Spleen (tissue), 11 donors: ENCODE results near the gene PIGS. TPM values are rescaled to one million over a fixed set of nuclear protein-coding genes. Genes with fewer than 3 reads are reported as not detected.

Experiments
- DNase-seq: peaks from one replicate; pipeline ENCODE4 v3.0.0-alpha.2; 2020
- H3K27ac ChIP-seq, 8 donors: fragments of 200-600 bp; sonication (generic) in 7 of 8; 1 replicate in 4 of 8; 2 replicates in 4 of 8; pipeline versions ENCODE4 v1.5.0 to v1.8.0; 2016 to 2021; ENCODE audit warnings: inconsistent platforms in 4 of 8, mild to moderate bottlenecking in 4 of 8, moderate library complexity in 1 of 8
- H3K27me3 ChIP-seq, 7 donors: fragments of 200-600 bp; sonication (generic) in 6 of 7; replicated peaks in 1 of 7; 1 replicate in 4 of 7; 2 replicates in 3 of 7; pipeline versions ENCODE4 v1.5.0 to v1.8.0; 2016 to 2021; ENCODE audit warnings: inconsistent platforms in 3 of 7, mild to moderate bottlenecking in 1 of 7
- H3K36me3 ChIP-seq, 6 donors: fragments of 200-600 bp; sonication (generic) in 5 of 6; 1 replicate in 4 of 6; 2 replicates in 2 of 6; pipeline versions ENCODE4 v1.5.0 to v1.8.0; 2016 to 2021; ENCODE audit warnings: inconsistent platforms in 2 of 6
- H3K4me1 ChIP-seq, 6 donors: fragments of 200-600 bp; sonication (generic) in 5 of 6; 1 replicate in 3 of 6; 2 replicates in 3 of 6; pipeline versions ENCODE4 v1.5.0 to v1.8.0; 2016 to 2021; ENCODE audit warnings: inconsistent platforms in 3 of 6
- H3K4me3 ChIP-seq, 8 donors: fragments of 200-600 bp; sonication (generic) in 7 of 8; 1 replicate in 4 of 8; 2 replicates in 4 of 8; pipeline versions ENCODE4 v1.5.0 to v1.8.0; 2016 to 2021; ENCODE audit warnings: inconsistent platforms in 4 of 8, mild to moderate bottlenecking in 4 of 8, moderate library complexity in 2 of 8
- H3K9me3 ChIP-seq, 8 donors: fragments of 200-600 bp; sonication (generic) in 7 of 8; 1 replicate in 4 of 8; 2 replicates in 4 of 8; pipeline versions ENCODE4 v1.5.0 to v1.8.0; 2016 to 2021; ENCODE audit warnings: inconsistent platforms in 4 of 8
- POLR2A ChIP-seq, 3 donors: fragments of 450-650 bp; IDR thresholded peaks; one replicate each; pipeline ENCODE4 v1.5.1; 2017; ENCODE audit warnings: antibody characterized with exemption in 3 of 3, mild to moderate bottlenecking in 1 of 3
- POLR2AphosphoS5 ChIP-seq, 3 donors: sonication (generic); formaldehyde crosslinking; IDR thresholded peaks; one replicate each; pipeline ENCODE4 v1.5.1; 2017; ENCODE audit warnings: antibody characterized with exemption in 3 of 3
- WGBS, 5 donors: extraction: QIAGEN DNeasy Blood & Tissue Kit in 3 of 5; methylation state at CpG; one replicate each; pipeline versions ENCODE4 v1.1.5 to v1.1.7; 2013 to 2018; 5-methylcytosine and 5-hydroxymethylcytosine counted together
- intact Hi-C: fragments of 100-400 bp; cut with DNase I; formaldehyde crosslinking; loops from one replicate; pipeline ENCODE4 v1.15.0; 2023; ENCODE audit warnings: low total_unique reads
- polyA plus RNA-seq, 3 donors: library from polyadenylated mRNA; stranded (reverse); fragments of 200-250 nt; gene quantifications; one replicate each; pipeline ENCODE4 v1.2.1, GENCODE V29; 2013
- total RNA-seq, 7 donors: library from RNA; depleted of rRNA in 3 of 7; stranded (reverse); fragments of >200 nt in 3 of 7; fragmentation: NEBNext Ultra II Directional in 4 of 7; extraction: Animal tissue kit (Norgen Biotek cat#: 25700) in 4 of 7; gene quantifications; one replicate each; pipeline versions ENCODE4 v1.1.0 to v1.2.1, GENCODE V29; 2016 to 2021
- TF ChIP-seq, protein P1 (sequence below), 11 experiments: fragments of 200-600 bp in 7 of 11; fragments of 450-650 bp in 4 of 11; sonication (generic) in 4 of 11; IDR thresholded peaks in 8 of 11; conservative IDR thresholded peaks in 3 of 11; 1 replicate in 7 of 11; 2 replicates in 4 of 11; pipeline versions ENCODE4 v1.4.0 to v1.8.0; 2016 to 2021; ENCODE audit warnings: antibody characterized with exemption in 11 of 11, inconsistent platforms in 4 of 11, mild to moderate bottlenecking in 1 of 11
- donor health status: healthy with polysubstance abuse.
- donor health status: DM: no; HTN: no; CAD: no; lungs with moderate emphysema.
- donor health status: DM: no; HTN: no; CAD: no.
- donor health status: Bipolar disorder and iron deficiency.
- donor health status: healthy.
- donor health status: DM: no; HTN: no; CAD: no.
- donor health status: DM: yes; HTN: yes; CAD: no.

PIGS gene
- total and polyA plus RNA-seq, 10 donors, result 13.3 to 77.6 (median 50.0) TPM

DNA sequence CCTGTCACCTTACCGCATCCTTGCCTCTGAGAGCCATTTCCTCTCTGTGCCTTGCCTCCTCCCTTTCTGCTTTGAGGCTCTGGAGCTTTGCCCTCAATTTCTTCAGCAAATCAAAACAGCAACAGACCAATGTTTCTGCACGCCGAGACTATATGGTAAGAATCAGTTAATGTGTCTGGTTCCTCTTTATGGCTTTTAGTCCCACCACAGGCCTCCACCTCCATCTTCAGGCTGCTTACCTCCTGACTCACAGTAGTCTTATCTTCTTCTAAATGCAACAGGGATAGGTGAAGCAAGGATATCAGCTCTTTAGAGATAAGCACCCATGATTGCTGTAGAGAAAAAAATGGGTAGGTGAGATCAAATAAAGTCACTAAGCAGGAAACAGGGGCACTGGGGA is 14.5 kb upstream of the PIGS start:
- no peaks in the 10 kb centered on the region for H3K9me3 ChIP-seq
- DNase-seq, result no peak
- H3K27me3 ChIP-seq, result no peaks in the 10 kb centered on the region
- H3K27ac ChIP-seq, result no peak overlapping the region
- H3K4me1 ChIP-seq, result peaks cover 0 to 10% (median 0%) of the 10 kb centered on the region in 6 donors
- TF ChIP-seq, protein P1, sequence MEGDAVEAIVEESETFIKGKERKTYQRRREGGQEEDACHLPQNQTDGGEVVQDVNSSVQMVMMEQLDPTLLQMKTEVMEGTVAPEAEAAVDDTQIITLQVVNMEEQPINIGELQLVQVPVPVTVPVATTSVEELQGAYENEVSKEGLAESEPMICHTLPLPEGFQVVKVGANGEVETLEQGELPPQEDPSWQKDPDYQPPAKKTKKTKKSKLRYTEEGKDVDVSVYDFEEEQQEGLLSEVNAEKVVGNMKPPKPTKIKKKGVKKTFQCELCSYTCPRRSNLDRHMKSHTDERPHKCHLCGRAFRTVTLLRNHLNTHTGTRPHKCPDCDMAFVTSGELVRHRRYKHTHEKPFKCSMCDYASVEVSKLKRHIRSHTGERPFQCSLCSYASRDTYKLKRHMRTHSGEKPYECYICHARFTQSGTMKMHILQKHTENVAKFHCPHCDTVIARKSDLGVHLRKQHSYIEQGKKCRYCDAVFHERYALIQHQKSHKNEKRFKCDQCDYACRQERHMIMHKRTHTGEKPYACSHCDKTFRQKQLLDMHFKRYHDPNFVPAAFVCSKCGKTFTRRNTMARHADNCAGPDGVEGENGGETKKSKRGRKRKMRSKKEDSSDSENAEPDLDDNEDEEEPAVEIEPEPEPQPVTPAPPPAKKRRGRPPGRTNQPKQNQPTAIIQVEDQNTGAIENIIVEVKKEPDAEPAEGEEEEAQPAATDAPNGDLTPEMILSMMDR (IDR thresholded peaks at IDR 0.05 in 8 of 11, conservative IDR thresholded peaks at IDR 0.05 in 3 of 11), result no peak
- no peak for TF ChIP-seq POLR2AphosphoS5 (IDR thresholded peaks at IDR 0.05)
- no peak for TF ChIP-seq POLR2A (IDR thresholded peaks at IDR 0.05)
- peaks cover 0 to 93% (median 22%) of the 10 kb centered on the region in 6 donors for H3K36me3 ChIP-seq
- WGBS, 5 donors, result 64 to 84% (median 74%) methylated on average over 3 of the region's 3 CpGs
- no peak overlapping the region for H3K4me3 ChIP-seq
- intact Hi-C loops, result no loop called here

DNA sequence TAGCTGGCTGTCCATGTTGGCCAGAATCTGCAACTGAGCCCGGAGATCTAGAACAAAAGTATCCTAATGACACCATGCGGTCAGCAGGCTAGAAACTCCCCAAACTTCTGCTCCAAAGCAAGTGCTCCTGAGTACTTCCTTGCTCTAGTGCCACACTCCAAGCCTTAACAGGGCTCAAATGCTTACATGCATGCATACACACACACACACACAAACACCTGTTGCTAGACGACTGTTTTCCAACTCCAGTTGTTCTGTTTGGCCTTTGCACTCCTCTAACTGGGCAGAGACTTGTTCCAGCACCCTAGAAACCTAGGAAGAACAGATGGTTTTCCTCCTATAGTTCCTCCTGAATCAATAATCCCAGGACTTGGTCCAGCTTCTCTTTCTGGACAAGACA is 13.1 kb upstream of the PIGS start:
- H3K4me1 ChIP-seq, result peaks cover 0 to 10% (median 0%) of the 10 kb centered on the region in 6 donors
- no peak overlapping the region for H3K27ac ChIP-seq
- no peaks in the 10 kb centered on the region for H3K9me3 ChIP-seq
- no peak for TF ChIP-seq POLR2AphosphoS5 (IDR thresholded peaks at IDR 0.05)
- TF ChIP-seq POLR2A (IDR thresholded peaks at IDR 0.05), result no peak
- TF ChIP-seq, protein P1 (IDR thresholded peaks at IDR 0.05 in 8 of 11, conservative IDR thresholded peaks at IDR 0.05 in 3 of 11), result no peak
- intact Hi-C loops, result no loop called here
- DNase-seq, result no peak
- H3K27me3 ChIP-seq, result no peaks in the 10 kb centered on the region
- H3K4me3 ChIP-seq, result no peak overlapping the region
- peaks cover 0 to 89% (median 22%) of the 10 kb centered on the region in 6 donors for H3K36me3 ChIP-seq
- WGBS, 5 donors, result 83 to 97% (median 95%) methylated on average over 3 of the region's 3 CpGs

DNA sequence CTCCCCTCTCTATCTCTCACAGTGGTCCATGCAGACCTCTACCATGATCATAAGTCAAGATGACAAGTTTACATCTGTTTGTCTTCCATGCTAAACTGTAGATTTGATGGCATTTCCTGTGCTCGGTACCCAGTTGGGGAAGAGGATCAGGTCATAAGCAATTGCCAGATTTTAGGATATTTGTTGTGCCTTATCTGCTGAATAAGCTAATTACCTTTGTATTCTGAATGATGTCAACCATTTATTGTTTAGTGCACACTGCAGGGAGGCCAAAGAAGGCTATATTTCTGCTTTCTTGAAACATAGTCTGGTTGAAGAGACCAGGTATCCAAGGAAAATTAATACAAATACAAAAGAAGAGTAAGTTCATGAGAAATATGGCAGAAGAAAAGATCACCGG is 11.2 kb upstream of the PIGS start:
- intact Hi-C loops, result no loop called here
- no peaks in the 10 kb centered on the region for H3K9me3 ChIP-seq
- H3K27me3 ChIP-seq, result no peaks in the 10 kb centered on the region
- DNase-seq, result no peak
- H3K4me1 ChIP-seq, result peaks cover 0 to 4% (median 2%) of the 10 kb centered on the region in 6 donors
- no peak overlapping the region for H3K27ac ChIP-seq
- TF ChIP-seq POLR2A (IDR thresholded peaks at IDR 0.05) (no peak), POLR2AphosphoS5 (IDR thresholded peaks at IDR 0.05) (no peak)
- TF ChIP-seq, protein P1 (IDR thresholded peaks at IDR 0.05 in 8 of 11, conservative IDR thresholded peaks at IDR 0.05 in 3 of 11), result no peak
- H3K4me3 ChIP-seq, result no peak overlapping the region
- WGBS, 5 donors, result 88 to 100% (median 97%) methylated on average over 2 of the region's 2 CpGs
- peaks cover 0 to 90% (median 22%) of the 10 kb centered on the region in 6 donors for H3K36me3 ChIP-seq

DNA sequence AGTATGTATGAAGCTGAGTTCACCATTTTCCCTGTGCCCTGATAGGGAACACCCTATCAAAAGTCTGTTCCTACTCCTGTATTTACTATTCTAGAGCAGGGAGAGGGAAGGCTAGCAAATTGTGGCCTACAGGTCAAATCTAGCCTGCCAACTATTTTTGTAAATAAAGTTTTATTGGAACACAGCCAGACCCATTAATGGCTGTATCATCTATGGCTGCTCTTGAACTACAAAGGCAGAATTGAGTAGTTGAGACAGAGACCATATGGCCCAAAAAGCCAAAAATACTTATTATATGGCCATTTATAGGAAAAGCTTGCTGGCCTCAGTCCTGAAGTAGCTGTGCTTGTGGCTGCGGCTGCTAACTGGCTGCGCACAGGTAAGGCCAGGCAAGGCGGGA is 9.6 kb upstream of the PIGS start:
- intact Hi-C loops, result no loop called here
- no peak for TF ChIP-seq POLR2AphosphoS5 (IDR thresholded peaks at IDR 0.05)
- TF ChIP-seq, protein P1 (IDR thresholded peaks at IDR 0.05 in 8 of 11, conservative IDR thresholded peaks at IDR 0.05 in 3 of 11), result no peak
- TF ChIP-seq POLR2A (IDR thresholded peaks at IDR 0.05), result no peak

More for the DNA sequence above, 9.6 kb upstream of the PIGS start:
- Histone ChIP-seq H3K9me3 (no peaks in the 10 kb centered on the region), H3K4me1 (peaks cover 4 to 17% (median 14%) of the 10 kb centered on the region in 6 donors), H3K27ac (no peak overlapping the region), H3K4me3 (no peak overlapping the region), H3K27me3 (no peaks in the 10 kb centered on the region), H3K36me3 (peaks cover 0 to 75% (median 21%) of the 10 kb centered on the region in 6 donors)
- DNase-seq, result no peak
- 96 to 100% (median 97%) methylated on average over 3 of the region's 3 CpGs for WGBS, 5 donors
